Epidermal melanocyte (primary cell): ENCODE data around the gene PEAR1.

Source experiments
- DNase-seq: peaks from one replicate; pipeline ENCODE4 v3.0.0; 2011; ENCODE audit warnings: low spot score; ENCODE audit not compliant: insufficient read length

Gene PEAR1

GRCh38 chr1:156936721-156937220 is 43.3 kb downstream of the PEAR1 start:
- no peak for DNase-seq

GRCh38 chr1:156937883-156938282 is 44.4 kb downstream of the PEAR1 start:
- DNase-seq, result no peak

GRCh38 chr1:156938813-156939212 is 45.3 kb downstream of the PEAR1 start:
- DNase-seq, result no peak

GRCh38 chr1:156939786-156940334 is 46.3 kb downstream of the PEAR1 start:
- DNase-seq, result no peak

- DNase-seq, result no peak
Observed at GRCh38 chr1:156941675-156942074, 48.2 kb downstream of the PEAR1 start.

- no peak for DNase-seq
Observed at GRCh38 chr1:156942176-156942575, 48.7 kb downstream of the PEAR1 start.

- no peak for DNase-seq
Observed at GRCh38 chr1:156942576-156942975, 49.1 kb downstream of the PEAR1 start.

- no peak for DNase-seq
Observed at GRCh38 chr1:156943756-156944155, 50.2 kb downstream of the PEAR1 start.

GRCh38 chr1:156944268-156944667 is 50.8 kb downstream of the PEAR1 start:
- no peak for DNase-seq

GRCh38 chr1:156944848-156945247 is 51.3 kb downstream of the PEAR1 start:
- no peak for DNase-seq

GRCh38 chr1:156945881-156946661 is 52.6 kb downstream of the PEAR1 start:
- no peak for DNase-seq

GRCh38 chr1:156947127-156947526 is 53.6 kb downstream of the PEAR1 start:
- no peak for DNase-seq

GRCh38 chr1:156947818-156948525 is 54.5 kb downstream of the PEAR1 start:
- DNase-seq, result no peak

GRCh38 chr1:156948708-156949107 is 55.2 kb downstream of the PEAR1 start:
- no peak for DNase-seq

GRCh38 chr1:156949127-156949526 is 55.6 kb downstream of the PEAR1 start:
- no peak for DNase-seq

- no peak for DNase-seq
Observed at GRCh38 chr1:156951371-156951770, 57.9 kb downstream of the PEAR1 start.

- DNase-seq, result no peak
Observed at GRCh38 chr1:156953571-156953970, 60.1 kb downstream of the PEAR1 start.

GRCh38 chr1:156956333-156956732 is 62.8 kb downstream of the PEAR1 start:
- DNase-seq, result no peak

- no peak for DNase-seq
Observed at GRCh38 chr1:156957634-156958033, 64.1 kb downstream of the PEAR1 start.

GRCh38 chr1:156958247-156958714 is 64.8 kb downstream of the PEAR1 start:
- no peak for DNase-seq

- no peak for DNase-seq
Observed at GRCh38 chr1:156959414-156959813, 65.9 kb downstream of the PEAR1 start.

GRCh38 chr1:156959925-156960324 is 66.4 kb downstream of the PEAR1 start:
- no peak for DNase-seq
